ENCODE measurements around the gene F8A3. TPM values are rescaled to one million over a fixed set of nuclear protein-coding genes. Genes with fewer than 3 reads are reported as not detected.
"Not testable (repeated sequence)": the region's sequence is repeated elsewhere in the genome, so short reads cannot be mapped to it uniquely, and the experiment has no call there.

F8A3 gene
- 1.2 and 5.2 TPM in 2 replicates for total RNA-seq (2014; rRNA removed; shearing (Covaris generic))

DNA sequence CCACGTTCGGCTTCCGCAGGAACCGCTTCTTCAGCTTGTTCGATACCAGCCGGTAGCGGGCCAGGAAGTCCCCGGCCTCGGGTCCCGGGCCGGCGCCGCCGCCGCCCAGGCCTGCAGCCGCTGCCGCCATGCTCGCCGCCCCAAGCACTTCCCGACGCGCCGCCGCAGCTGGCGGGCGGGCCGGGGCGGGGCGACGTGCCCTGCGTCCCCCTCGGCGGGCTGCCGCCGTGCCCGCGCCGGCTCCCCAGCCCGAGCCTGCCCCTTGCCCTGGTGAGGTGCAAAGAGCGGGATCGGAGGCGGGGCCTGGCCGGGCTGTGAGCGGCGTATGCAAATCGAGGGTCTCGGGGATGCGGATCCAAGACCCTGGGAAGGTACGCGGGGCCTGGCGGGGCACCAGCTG is at the start of gene F8A3:
TSS of gene F8A3 (minus strand) at position 150 of the 400 bp plus-strand sequence. CDS start at position 130, 20 bp downstream.
- DNase-seq (ENCODE audit: low spot score), result not testable (repeated sequence)

DNA sequence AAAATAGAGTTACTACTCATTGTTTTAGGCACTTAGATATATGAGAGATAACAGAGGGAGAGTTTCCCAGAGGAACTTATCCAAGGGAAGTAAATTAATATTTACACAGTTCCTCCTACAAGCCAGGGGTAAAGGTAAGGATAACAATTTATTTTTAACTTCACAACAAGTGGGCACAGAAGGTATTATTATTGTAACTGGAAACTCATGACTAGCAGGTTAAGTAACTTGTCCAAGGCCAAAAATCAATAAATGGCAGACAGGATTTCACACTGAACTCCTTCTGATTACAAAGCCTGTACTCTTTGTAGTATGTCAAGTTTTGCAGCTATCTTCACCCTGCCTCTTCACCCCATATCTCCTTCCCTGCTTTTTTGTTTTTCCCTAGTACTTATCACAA is 46.9 kb upstream of the F8A3 start:
- no peak for DNase-seq (ENCODE audit: low spot score)

DNA sequence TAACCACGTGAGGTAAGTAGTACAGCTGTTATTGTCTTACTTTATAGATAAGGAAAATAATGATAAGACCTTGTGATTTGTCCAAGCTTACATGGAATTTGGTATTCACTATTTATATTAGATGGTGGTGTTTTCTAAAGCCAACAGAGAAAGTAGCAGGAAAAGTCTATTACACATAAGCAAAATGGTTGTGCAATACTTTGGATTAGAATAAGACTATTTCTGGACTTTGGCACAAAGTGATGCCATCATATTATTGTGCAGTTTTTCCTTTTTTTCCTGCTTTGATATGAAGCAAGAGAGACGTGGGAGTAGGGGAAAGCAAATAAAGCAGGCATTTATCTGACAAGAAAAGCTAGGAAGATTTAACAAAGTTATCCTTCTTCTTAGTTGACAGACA is 36.7 kb upstream of the F8A3 start:
- DNase-seq (ENCODE audit: low spot score), result not testable (repeated sequence)

DNA sequence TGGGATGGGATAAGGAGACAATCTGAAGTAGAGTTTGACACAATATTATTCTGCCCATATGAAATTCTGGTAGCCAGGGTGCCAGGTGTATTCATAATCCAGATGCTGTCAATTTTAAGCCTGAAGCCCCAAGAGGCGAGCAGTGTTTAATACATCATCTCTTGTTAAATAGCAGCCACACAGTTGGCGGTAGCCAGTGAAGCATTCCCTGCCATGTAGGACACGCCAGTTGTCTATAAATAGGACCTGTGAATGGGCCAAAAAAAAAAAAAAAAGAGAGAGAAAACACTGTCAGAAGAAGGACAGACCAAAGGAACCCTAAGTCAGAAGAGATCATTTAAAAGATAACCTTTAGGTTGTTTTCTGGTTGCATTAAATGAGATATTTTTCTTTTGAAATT is 33.0 kb upstream of the F8A3 start:
- DNase-seq (ENCODE audit: low spot score), result not testable (repeated sequence)

DNA sequence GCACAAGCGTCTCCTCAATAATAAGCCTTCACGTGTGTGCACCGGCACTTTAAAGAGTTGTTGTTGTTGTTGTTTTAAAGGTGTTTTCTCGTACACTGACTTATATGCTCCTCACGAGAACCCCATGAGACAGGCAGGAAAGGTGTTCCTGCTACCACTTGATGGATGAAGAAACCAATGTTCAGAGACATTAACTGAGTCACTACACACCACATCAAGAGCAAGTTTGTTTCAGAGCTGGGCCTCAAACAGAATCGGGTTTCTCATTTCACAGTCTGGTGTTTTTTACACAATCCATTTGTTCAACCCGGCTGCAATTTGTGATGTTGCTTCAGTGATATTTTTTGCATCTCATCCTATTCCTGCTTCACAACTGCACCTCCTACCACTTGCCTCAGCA is 18.7 kb upstream of the F8A3 start:
- DNase-seq (ENCODE audit: low spot score), result not testable (repeated sequence)

DNA sequence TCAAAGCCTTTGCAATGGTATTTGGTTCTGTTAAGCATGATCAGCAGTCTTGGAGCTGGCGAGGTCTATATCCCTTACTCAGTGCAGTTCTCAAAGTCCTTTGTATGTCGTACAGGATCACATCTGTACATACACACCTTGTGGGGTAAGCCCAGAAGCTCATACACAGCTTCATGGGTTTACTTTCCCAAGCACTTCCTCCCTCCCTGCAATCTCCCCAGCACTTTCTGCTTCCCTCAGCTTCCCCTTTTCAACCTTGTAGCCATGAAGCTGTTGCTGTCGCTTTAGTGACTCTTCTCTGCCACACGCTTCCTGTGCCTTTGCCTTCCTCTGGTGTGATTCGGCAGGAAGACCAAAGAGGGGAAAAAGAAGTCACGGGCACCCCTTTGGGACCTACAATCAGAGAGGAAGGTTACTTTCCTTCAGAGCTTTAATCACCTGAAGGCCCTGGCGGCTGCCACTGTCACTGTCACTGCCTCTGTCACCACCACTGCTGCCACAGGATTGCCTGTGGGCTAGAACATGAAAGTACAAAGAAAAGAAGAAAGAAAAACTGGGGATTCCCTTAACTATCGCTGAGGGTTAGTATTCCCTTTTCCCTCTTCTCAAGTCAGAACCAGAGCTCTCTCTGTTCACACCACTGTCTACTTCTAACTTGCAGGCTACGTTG is 8.0 kb upstream of the F8A3 start:
- DNase-seq (ENCODE audit: low spot score), result not testable (repeated sequence)

DNA sequence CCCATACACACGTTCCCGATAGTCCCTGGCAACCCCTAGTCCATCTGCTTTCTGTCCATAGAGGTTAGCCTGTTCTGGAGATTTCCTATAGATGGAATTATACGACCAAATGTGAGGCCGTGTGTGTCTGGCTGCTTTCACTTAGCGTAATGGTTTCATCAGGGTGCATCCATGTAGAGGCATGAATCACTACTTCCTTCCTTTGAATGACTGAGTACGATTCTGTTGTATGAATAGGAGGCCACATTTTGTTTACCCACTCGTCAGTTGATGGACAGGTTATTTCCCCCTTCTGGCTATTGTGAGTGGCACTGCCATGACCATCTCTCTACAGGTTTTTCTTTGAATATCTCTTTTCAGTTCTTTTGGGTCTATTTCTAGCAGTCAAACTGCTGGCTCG is 2.1 kb upstream of the F8A3 start:
- not testable (repeated sequence) for DNase-seq (ENCODE audit: low spot score)

DNA sequence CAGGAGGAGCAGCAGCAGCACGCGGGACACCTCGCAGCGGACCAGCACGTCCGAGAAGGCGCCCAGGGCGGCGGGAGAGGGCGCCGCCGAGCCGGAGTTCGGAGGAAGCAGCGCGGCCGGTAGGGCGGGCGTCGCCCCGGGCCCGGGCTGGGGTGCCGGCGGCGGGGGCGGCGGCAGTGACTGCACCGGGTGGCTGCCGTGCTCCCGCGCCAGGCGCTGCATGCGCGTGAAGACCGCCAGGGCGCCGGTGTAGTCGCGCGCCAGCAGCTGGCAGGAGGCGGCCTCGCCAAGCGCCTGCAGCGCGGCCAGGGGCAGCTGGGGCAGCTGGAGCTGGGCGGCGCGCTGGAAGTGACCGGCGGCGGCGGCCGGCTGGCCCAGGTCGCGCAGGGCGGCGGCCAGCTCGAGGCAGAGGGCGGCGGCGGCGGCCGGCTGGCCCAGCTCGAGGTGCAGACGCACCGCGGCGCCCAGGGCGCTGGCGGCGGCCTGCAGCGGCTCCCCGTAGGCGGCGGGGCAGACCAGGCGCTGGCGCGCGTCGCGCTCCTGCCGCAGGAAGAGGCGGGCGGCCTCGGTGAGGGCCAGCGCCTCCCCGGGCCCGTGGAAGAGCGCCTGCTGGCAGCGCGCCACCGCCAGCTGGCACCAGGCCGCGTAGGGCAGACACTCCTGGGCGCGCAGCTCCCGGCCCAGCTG is 516 bp downstream of the F8A3 start:
- DNase-seq (ENCODE audit: low spot score), result not testable (repeated sequence)

DNA sequence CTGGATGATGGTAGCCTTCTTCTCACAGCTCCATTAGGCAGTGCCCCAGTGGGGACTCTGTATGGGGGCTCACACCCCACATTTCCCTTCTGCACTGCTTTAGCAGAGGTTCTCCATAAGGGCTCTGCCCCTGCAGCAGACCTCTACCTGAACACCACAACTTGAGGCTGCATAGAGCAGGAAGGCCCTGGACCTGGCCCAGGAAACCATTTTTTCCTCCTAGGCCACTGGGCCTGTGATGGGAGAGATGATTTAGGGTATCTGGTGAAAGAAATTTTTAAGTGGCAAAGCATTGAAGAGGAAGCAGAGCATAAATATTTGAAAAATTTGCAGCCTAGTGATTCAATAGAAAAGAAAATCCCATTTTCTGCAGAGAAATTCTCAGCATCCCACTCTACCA is 17.3 kb downstream of the F8A3 start:
- DNase-seq (ENCODE audit: low spot score), result no peak

DNA sequence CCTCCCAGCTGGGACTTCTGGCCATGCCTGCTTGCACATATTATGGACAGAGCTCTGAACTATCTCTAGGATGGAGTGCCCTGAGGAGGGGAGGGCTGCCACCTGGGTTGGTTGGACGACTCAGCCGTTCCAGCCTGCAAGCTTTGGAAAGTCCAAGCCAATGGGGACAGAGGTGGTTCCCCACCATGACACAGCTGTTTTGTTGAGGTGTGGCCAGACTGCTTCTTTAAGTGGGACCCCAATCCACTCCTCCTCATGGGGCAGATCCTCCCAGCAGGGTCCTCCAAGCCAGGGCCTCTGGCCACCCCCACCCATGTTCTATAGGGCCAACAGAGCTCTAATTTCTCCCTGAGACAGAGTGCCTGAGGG is 22.7 kb downstream of the F8A3 start:
- no peak for DNase-seq (ENCODE audit: low spot score)

DNA sequence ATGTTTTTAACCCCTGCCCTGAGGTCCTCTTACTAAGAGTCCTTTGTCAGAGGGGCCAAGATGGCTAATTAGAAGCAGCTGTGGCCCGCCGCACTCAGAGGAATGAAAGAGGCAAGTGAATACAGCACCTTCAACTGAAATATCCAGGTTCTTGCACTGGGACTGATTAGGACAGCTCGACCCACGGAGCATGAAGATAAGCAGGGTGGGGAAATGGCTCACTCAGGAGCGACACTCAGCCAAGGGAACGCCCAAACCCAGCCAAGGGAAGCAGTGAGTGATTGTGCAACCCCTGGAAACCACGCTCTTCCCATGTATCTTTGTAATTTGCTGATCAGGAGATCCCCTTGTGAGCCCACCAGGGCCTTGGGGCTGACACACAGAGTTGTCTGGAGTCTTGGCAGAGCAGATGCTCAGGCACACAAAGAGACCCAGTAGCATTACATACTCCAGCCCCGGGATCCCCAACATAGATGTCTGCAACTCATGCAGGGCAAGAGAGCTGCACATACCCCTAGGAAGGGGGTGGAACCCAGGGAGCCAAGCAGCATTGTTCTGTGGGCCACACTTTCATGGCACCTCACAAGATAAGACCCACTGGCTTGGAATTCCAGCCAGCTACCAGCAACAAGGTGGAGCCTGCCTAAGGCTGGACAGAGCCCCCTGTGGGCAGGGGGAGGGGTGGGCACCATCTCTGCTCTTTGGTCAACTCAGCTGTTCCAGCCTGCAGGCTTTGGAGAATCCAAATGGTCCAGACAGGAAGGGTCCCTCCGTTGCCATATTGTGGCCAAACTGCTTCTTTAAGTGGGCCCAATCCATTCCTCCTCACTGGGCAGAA is 23.3 kb downstream of the F8A3 start:
- no peak for DNase-seq (ENCODE audit: low spot score)

DNA sequence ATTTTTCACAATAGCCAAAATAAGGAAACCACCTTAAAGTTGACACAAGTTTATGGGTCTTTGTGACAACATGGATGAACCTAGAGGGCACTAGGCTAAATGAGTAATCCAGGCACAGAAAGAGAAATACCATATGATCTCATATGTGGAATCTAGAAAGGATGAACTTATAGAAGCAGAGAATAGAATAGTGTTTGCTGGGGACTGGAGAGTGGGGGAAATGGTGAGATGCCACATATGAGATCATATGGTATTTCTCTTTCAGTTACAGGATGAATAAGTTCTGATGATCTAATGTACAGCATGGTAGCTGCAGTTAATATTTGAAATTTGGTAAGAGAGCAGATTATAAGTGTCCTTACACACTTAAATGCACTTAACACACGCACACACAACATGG is 40.7 kb downstream of the F8A3 start:
- DNase-seq (ENCODE audit: low spot score), result no peak

Small RNA genes within 50 kb of the gene (small RNA-seq; reads per million reads assigned to genes)
- gene MIR1184-3, result not detected

Other genes with a start within 250 kb of the F8A3 start
- 45.3 and 48.4 TPM in 2 replicates for gene VBP1, start 242.2 kb downstream of the F8A3 start, total RNA-seq (2014; rRNA removed; shearing (Covaris generic))
- not detected in 2 replicates for gene RAB39B, start 194.1 kb downstream of the F8A3 start, total RNA-seq (2014; rRNA removed; shearing (Covaris generic))
- gene CLIC2, start 124.0 kb downstream of the F8A3 start, total RNA-seq (2014; rRNA removed; shearing (Covaris generic)), result 0.73 TPM in 1 of 2 replicates, not detected in the other
- not detected in 2 replicates for gene F8A2, start 76.5 kb downstream of the F8A3 start, total RNA-seq (2014; rRNA removed; shearing (Covaris generic))
- gene SPRY3, start 154.0 kb upstream of the F8A3 start, total RNA-seq (2014; rRNA removed; shearing (Covaris generic)), result 0.41 and 0.57 TPM in 2 replicates
- 10.0 and 11.5 TPM in 2 replicates for gene TMLHE, start 154.3 kb upstream of the F8A3 start, total RNA-seq (2014; rRNA removed; shearing (Covaris generic))